ENCODE data around the gene CCL22.
"Not testable (repeated sequence)": the region's sequence is repeated elsewhere in the genome, so short reads cannot be mapped to it uniquely, and the experiment has no call there.

CCL22 gene

GRCh38 chr16:57389087-57389468 lies 30.5 kb downstream of the CCL22 start:
- FAIRE-seq (no peak), DNase-seq (ENCODE audit: extremely low spot score, insufficient read length, low read depth) (no peak)

GRCh38 chr16:57390636-57391295 lies 32.2 kb downstream of the CCL22 start:
- DNase-seq (ENCODE audit: extremely low spot score, insufficient read length, low read depth), result no peak
- no peak for FAIRE-seq

GRCh38 chr16:57391300-57391699 lies 32.7 kb downstream of the CCL22 start:
- FAIRE-seq (no peak), DNase-seq (ENCODE audit: extremely low spot score, insufficient read length, low read depth) (no peak)

- FAIRE-seq (no peak), DNase-seq (ENCODE audit: extremely low spot score, insufficient read length, low read depth) (no peak)
Observed at GRCh38 chr16:57391708-57392107, 33.1 kb downstream of the CCL22 start.

GRCh38 chr16:57392694-57393093 lies 34.1 kb downstream of the CCL22 start:
- FAIRE-seq, result no peak
- DNase-seq (ENCODE audit: extremely low spot score, insufficient read length, low read depth), result no peak

- no peak for FAIRE-seq
- no peak for DNase-seq (ENCODE audit: extremely low spot score, insufficient read length, low read depth)
Observed at GRCh38 chr16:57394444-57394843, 35.9 kb downstream of the CCL22 start.

GRCh38 chr16:57395026-57395425 lies 36.4 kb downstream of the CCL22 start:
- FAIRE-seq (no peak), DNase-seq (ENCODE audit: extremely low spot score, insufficient read length, low read depth) (no peak)

- FAIRE-seq, result no peak
- no peak for DNase-seq (ENCODE audit: extremely low spot score, insufficient read length, low read depth)
Observed at GRCh38 chr16:57396786-57397185, 38.2 kb downstream of the CCL22 start.

GRCh38 chr16:57397493-57397892 lies 38.9 kb downstream of the CCL22 start:
- not testable (repeated sequence) for DNase-seq (ENCODE audit: extremely low spot score, insufficient read length, low read depth); FAIRE-seq

- DNase-seq (ENCODE audit: extremely low spot score, insufficient read length, low read depth), result no peak
- no peak for FAIRE-seq
Observed at GRCh38 chr16:57401943-57402640, 43.5 kb downstream of the CCL22 start.

GRCh38 chr16:57403965-57404817 lies 45.6 kb downstream of the CCL22 start, which contains the start of gene CCL17:
Gene CCL17 (plus strand): TSS chr16:57404767. CDS start chr16:57413933, 9,166 bp downstream.
- FAIRE-seq (no peak), DNase-seq (ENCODE audit: extremely low spot score, insufficient read length, low read depth) (no peak)

GRCh38 chr16:57405097-57405496 lies 46.5 kb downstream of the CCL22 start:
- no peak for FAIRE-seq
- no peak for DNase-seq (ENCODE audit: extremely low spot score, insufficient read length, low read depth)

GRCh38 chr16:57406881-57407280 lies 48.3 kb downstream of the CCL22 start:
- DNase-seq (ENCODE audit: extremely low spot score, insufficient read length, low read depth) (no peak), FAIRE-seq (no peak)

- FAIRE-seq (no peak), DNase-seq (ENCODE audit: extremely low spot score, insufficient read length, low read depth) (no peak)
Observed at GRCh38 chr16:57407521-57408353, 49.2 kb downstream of the CCL22 start.

GRCh38 chr16:57409065-57409464 lies 50.5 kb downstream of the CCL22 start:
- no peak for DNase-seq (ENCODE audit: extremely low spot score, insufficient read length, low read depth)
- FAIRE-seq, result no peak

- FAIRE-seq (no peak), DNase-seq (ENCODE audit: extremely low spot score, insufficient read length, low read depth) (no peak)
Observed at GRCh38 chr16:57409870-57410587, 51.4 kb downstream of the CCL22 start.

- FAIRE-seq (peak; percentile 29), DNase-seq (ENCODE audit: extremely low spot score, insufficient read length, low read depth) (no peak)
Observed at GRCh38 chr16:57411362-57411976, 52.9 kb downstream of the CCL22 start.

GRCh38 chr16:57412584-57412983 lies 54.0 kb downstream of the CCL22 start:
- FAIRE-seq (no peak), DNase-seq (ENCODE audit: extremely low spot score, insufficient read length, low read depth) (no peak)

- FAIRE-seq (peak; percentile 80), DNase-seq (ENCODE audit: extremely low spot score, insufficient read length, low read depth) (peak; percentile 50)
Observed at GRCh38 chr16:57413301-57413730, 54.7 kb downstream of the CCL22 start.

Measured in GM18507 (cell line).